ENCODE results near the gene DAPK1. TPM values are rescaled to one million over a fixed set of nuclear protein-coding genes. Genes with fewer than 3 reads are reported as not detected.

DAPK1 gene
- total and polyA plus RNA-seq, 2 donors (not counting 1 experiment from before 2014, with no cell fraction given) = 1.7 to 2.8 TPM

DNA sequence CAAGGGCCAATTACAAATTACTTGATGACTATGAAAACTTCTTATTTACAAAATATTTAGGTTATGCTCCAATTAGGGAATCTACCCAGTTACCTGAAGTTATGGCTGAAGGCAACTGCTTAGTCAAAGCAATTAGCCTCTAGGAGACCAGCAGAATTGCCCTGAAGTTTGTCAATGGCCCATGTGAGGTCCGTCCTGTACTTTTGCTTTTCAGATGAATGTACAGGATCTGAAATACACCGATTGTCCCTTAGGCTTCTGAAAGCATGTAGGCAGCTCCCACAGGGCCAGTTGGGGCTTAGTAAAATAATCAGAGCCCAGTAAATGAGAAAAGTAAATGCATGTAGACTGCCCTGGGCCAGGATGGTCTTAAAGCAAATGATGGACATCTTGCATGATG, 93.3 kb downstream of the DAPK1 start:
- Histone ChIP-seq H2AFZ (ENCODE audit: insufficient read depth, low read depth, low read length, poor library complexity, severe bottlenecking) (no peak overlapping the region), H3K4me1 (ENCODE audit: control insufficient read depth in 2 of 2, insufficient read depth in 2 of 2, low read length in 2 of 2) (no peaks in the 10 kb centered on the region), H3K4me3 (ENCODE audit: control extremely low read depth in 1 of 5, extremely low read depth in 1 of 5, insufficient read depth in 1 of 5, low read depth in 2 of 5, low read length in 4 of 5) (no peak overlapping the region), H3K27me3 (replicated peaks in 1 of 4; ENCODE audit: control extremely low read depth in 1 of 4, control insufficient read depth in 3 of 4, insufficient read depth in 4 of 4, low read length in 3 of 4) (no peaks in the 10 kb centered on the region), H3K27ac (ENCODE audit: low read length in 2 of 2) (no peak overlapping the region), H3K79me2 (ENCODE audit: control insufficient read depth, insufficient read depth, low read length) (no peaks in the 10 kb centered on the region), H3K36me3 (replicated peaks in 1 of 2; ENCODE audit: control extremely low read depth in 1 of 2, control insufficient read depth in 1 of 2, extremely low read depth in 1 of 2, insufficient read depth in 2 of 2, low read length in 1 of 2) (no peaks in the 10 kb centered on the region), H3K9ac (ENCODE audit: low read length) (no peak overlapping the region), H3K9me3 (ENCODE audit: control extremely low read depth in 1 of 3, control insufficient read depth in 2 of 3, insufficient read depth in 1 of 3, low read length in 2 of 3) (peaks cover 0 to 6% (median 0%) of the 10 kb centered on the region in 3 donors), H3K4me2 (replicated peaks; ENCODE audit: low read depth, low read length, poor library complexity, severe bottlenecking) (no peak overlapping the region), H4K20me1 (ENCODE audit: control insufficient read depth, insufficient read depth, low read length, poor library complexity, severe bottlenecking) (no peaks in the 10 kb centered on the region)
- WGBS (ENCODE audit: insufficient coverage) = 92% methylated on average over 2 of the region's 2 CpGs
- DNase-seq (no peak), ATAC-seq (ENCODE audit: low read depth) (no peak)
- ChIA-PET POLR2A (no interaction called here), CTCF (no interaction called here)
- TF ChIP-seq, protein P1, sequence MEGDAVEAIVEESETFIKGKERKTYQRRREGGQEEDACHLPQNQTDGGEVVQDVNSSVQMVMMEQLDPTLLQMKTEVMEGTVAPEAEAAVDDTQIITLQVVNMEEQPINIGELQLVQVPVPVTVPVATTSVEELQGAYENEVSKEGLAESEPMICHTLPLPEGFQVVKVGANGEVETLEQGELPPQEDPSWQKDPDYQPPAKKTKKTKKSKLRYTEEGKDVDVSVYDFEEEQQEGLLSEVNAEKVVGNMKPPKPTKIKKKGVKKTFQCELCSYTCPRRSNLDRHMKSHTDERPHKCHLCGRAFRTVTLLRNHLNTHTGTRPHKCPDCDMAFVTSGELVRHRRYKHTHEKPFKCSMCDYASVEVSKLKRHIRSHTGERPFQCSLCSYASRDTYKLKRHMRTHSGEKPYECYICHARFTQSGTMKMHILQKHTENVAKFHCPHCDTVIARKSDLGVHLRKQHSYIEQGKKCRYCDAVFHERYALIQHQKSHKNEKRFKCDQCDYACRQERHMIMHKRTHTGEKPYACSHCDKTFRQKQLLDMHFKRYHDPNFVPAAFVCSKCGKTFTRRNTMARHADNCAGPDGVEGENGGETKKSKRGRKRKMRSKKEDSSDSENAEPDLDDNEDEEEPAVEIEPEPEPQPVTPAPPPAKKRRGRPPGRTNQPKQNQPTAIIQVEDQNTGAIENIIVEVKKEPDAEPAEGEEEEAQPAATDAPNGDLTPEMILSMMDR (IDR thresholded peaks at IDR 0.05) = no peak
- TF ChIP-seq EZH2 (IDR thresholded peaks at IDR 0.05; ENCODE audit: borderline replicate concordance, insufficient read depth, low read depth, low read length, poor library complexity, severe bottlenecking) = no peak
- no peak overlapping the region for H3K4me3 Mint-ChIP-seq
- H3K27ac Mint-ChIP-seq = no peak overlapping the region
- no peaks in the 10 kb centered on the region for H3K9me3 Mint-ChIP-seq (ENCODE audit: insufficient read depth)
- H3K4me1 Mint-ChIP-seq = no peaks in the 10 kb centered on the region
- H3K27me3 Mint-ChIP-seq = no peaks in the 10 kb centered on the region
- intact Hi-C loops (cut with micrococcal nuclease) = no loop called here

GRCh38 chr9:87592554-87593358, 95.1 kb downstream of the DAPK1 start:
- WGBS (ENCODE audit: insufficient coverage) = 83% methylated on average over 14 of the region's 15 CpGs
- Mint-ChIP-seq H3K4me3 (no peak overlapping the region), H3K4me1 (no peaks in the 10 kb centered on the region), H3K27me3 (no peaks in the 10 kb centered on the region), H3K27ac (no peak overlapping the region), H3K9me3 (ENCODE audit: insufficient read depth) (no peaks in the 10 kb centered on the region)
- Histone ChIP-seq H3K4me2 (replicated peaks; ENCODE audit: low read depth, low read length, poor library complexity, severe bottlenecking) (no peak overlapping the region), H3K27ac (ENCODE audit: low read length in 2 of 2) (no peak overlapping the region), H3K4me3 (ENCODE audit: control extremely low read depth in 1 of 5, extremely low read depth in 1 of 5, insufficient read depth in 1 of 5, low read depth in 2 of 5, low read length in 4 of 5) (no peak overlapping the region), H3K79me2 (ENCODE audit: control insufficient read depth, insufficient read depth, low read length) (no peaks in the 10 kb centered on the region), H3K9me3 (ENCODE audit: control extremely low read depth in 1 of 3, control insufficient read depth in 2 of 3, insufficient read depth in 1 of 3, low read length in 2 of 3) (peaks cover 0 to 6% (median 0%) of the 10 kb centered on the region in 3 donors), H3K4me1 (ENCODE audit: control insufficient read depth in 2 of 2, insufficient read depth in 2 of 2, low read length in 2 of 2) (no peaks in the 10 kb centered on the region), H3K27me3 (replicated peaks in 1 of 4; ENCODE audit: control extremely low read depth in 1 of 4, control insufficient read depth in 3 of 4, insufficient read depth in 4 of 4, low read length in 3 of 4) (no peaks in the 10 kb centered on the region), H4K20me1 (ENCODE audit: control insufficient read depth, insufficient read depth, low read length, poor library complexity, severe bottlenecking) (no peaks in the 10 kb centered on the region), H3K36me3 (replicated peaks in 1 of 2; ENCODE audit: control extremely low read depth in 1 of 2, control insufficient read depth in 1 of 2, extremely low read depth in 1 of 2, insufficient read depth in 2 of 2, low read length in 1 of 2) (no peaks in the 10 kb centered on the region), H3K9ac (ENCODE audit: low read length) (no peak overlapping the region), H2AFZ (ENCODE audit: insufficient read depth, low read depth, low read length, poor library complexity, severe bottlenecking) (no peak overlapping the region)
- ChIA-PET POLR2A (no interaction called here), CTCF (no interaction called here)
- intact Hi-C loops (cut with micrococcal nuclease) = no loop called here
- TF ChIP-seq, protein P1 (IDR thresholded peaks at IDR 0.05) = no peak
- no peak for TF ChIP-seq EZH2 (IDR thresholded peaks at IDR 0.05; ENCODE audit: borderline replicate concordance, insufficient read depth, low read depth, low read length, poor library complexity, severe bottlenecking)
- no peak for ATAC-seq (ENCODE audit: low read depth)
- DNase-seq = no peak
